ENCODE data around the gene FBLN1. TPM values are rescaled to one million over a fixed set of nuclear protein-coding genes. Genes with fewer than 3 reads are reported as not detected.
"Not testable (repeated sequence)": the region's sequence is repeated elsewhere in the genome, so short reads cannot be mapped to it uniquely, and the experiment has no call there.

FBLN1 gene
- total RNA-seq, 1 donor from 2014 or later, result 18.2 TPM

DNA sequence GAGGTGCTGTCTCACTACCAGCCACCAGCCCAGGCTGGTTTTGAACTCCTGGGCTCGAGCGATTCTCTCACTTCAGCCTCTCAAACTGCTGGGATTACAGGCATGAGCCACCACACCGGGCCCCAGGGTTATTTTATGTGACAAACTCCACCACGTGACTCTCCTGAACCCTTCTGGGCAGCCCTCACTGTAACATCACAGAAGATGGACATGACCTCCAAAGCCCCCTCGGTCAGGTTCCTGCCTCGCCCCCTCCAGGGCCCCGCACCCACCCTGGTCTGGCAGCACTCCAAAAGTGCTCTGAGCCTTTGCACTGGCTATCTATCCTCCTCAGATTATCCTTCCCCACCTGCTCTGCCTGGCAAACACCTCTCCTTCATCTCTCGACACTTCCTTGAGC lies 45.9 kb upstream of the FBLN1 start:
- Histone ChIP-seq H3K4me3 (ENCODE audit: low read depth, low read length) (no peak overlapping the region), H3K27me3 (ENCODE audit: control insufficient read depth, insufficient read depth, low read length) (no peaks in the 10 kb centered on the region), H3K36me3 (ENCODE audit: control insufficient read depth, insufficient read depth, low read length) (no peaks in the 10 kb centered on the region)
- no peak for DNase-seq (ENCODE audit: low read depth)
- FAIRE-seq, result no peak
- TF ChIP-seq, protein P1, sequence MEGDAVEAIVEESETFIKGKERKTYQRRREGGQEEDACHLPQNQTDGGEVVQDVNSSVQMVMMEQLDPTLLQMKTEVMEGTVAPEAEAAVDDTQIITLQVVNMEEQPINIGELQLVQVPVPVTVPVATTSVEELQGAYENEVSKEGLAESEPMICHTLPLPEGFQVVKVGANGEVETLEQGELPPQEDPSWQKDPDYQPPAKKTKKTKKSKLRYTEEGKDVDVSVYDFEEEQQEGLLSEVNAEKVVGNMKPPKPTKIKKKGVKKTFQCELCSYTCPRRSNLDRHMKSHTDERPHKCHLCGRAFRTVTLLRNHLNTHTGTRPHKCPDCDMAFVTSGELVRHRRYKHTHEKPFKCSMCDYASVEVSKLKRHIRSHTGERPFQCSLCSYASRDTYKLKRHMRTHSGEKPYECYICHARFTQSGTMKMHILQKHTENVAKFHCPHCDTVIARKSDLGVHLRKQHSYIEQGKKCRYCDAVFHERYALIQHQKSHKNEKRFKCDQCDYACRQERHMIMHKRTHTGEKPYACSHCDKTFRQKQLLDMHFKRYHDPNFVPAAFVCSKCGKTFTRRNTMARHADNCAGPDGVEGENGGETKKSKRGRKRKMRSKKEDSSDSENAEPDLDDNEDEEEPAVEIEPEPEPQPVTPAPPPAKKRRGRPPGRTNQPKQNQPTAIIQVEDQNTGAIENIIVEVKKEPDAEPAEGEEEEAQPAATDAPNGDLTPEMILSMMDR (IDR thresholded peaks at IDR 0.05; ENCODE audit: insufficient read depth, low read length, severe bottlenecking), result no peak

GRCh38 chr22:45458532-45458931 lies 44.2 kb upstream of the FBLN1 start:
- Histone ChIP-seq H3K4me3 (ENCODE audit: low read depth, low read length) (no peak overlapping the region), H3K27me3 (ENCODE audit: control insufficient read depth, insufficient read depth, low read length) (no peaks in the 10 kb centered on the region), H3K36me3 (ENCODE audit: control insufficient read depth, insufficient read depth, low read length) (no peaks in the 10 kb centered on the region)
- TF ChIP-seq, protein P1 (IDR thresholded peaks at IDR 0.05; ENCODE audit: insufficient read depth, low read length, severe bottlenecking), result no peak
- FAIRE-seq (no peak), DNase-seq (ENCODE audit: low read depth) (no peak)

DNA sequence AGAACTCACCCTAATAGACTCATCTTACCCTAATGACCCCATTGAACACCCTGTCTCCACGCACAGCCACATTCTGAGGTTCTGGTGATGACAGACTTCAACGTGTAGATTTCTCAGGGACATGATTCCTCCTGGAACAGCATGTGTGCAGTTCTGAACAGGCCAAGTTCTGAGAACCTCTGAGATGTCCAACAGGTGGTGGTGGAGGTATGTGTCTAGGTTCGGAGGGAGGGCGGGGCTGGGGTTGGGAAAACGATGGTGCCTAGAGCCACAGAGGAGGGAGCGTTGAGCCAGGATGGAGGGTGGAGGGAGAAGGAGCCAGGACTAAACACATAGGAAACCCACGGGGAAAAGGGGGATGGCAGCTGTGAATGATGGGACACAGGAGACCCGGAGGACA lies 43.4 kb upstream of the FBLN1 start:
- TF ChIP-seq, protein P1 (IDR thresholded peaks at IDR 0.05; ENCODE audit: insufficient read depth, low read length, severe bottlenecking), result no peak
- H3K4me3 ChIP-seq (ENCODE audit: low read depth, low read length), result no peak overlapping the region
- H3K36me3 ChIP-seq (ENCODE audit: control insufficient read depth, insufficient read depth, low read length), result no peaks in the 10 kb centered on the region
- DNase-seq (ENCODE audit: low read depth) (no peak), FAIRE-seq (no peak)
- no peaks in the 10 kb centered on the region for H3K27me3 ChIP-seq (ENCODE audit: control insufficient read depth, insufficient read depth, low read length)

GRCh38 chr22:45460288-45461109 lies 42.2 kb upstream of the FBLN1 start:
- Histone ChIP-seq H3K27me3 (ENCODE audit: control insufficient read depth, insufficient read depth, low read length) (no peaks in the 10 kb centered on the region), H3K36me3 (ENCODE audit: control insufficient read depth, insufficient read depth, low read length) (no peaks in the 10 kb centered on the region), H3K4me3 (ENCODE audit: low read depth, low read length) (no peak overlapping the region)
- FAIRE-seq (no peak), DNase-seq (ENCODE audit: low read depth) (no peak)
- TF ChIP-seq, protein P1 (IDR thresholded peaks at IDR 0.05; ENCODE audit: insufficient read depth, low read length, severe bottlenecking), result no peak

DNA sequence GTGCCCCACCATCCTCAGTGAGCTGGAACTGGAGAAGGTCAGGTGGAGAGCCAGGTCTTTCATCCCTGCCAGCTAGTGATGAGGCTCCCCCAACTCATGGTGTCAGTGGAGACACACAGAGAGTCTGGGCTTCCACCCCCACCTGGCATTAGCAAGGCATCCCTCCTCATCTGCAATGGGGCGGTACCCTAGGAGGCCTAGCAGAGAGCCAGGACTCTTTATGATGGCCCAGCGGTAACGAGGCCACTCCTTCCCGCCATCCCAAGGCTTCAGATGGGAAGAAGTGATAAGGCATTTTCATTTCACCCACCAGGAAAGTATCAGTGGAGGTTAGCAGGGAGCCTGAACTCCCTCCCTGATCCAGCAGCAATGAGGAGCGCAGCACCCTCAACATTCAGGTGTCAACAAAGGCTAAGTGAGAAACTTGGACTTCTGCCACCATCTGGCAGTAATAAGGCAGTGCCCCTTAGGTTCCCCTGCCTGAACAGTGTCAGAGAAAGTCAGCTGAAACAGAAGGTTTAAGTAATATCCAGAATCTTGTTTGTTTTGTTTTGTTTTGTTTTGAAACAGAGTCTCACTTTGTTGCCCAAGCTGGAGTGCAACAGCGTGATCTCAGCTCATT lies 40.5 kb upstream of the FBLN1 start:
- no peak overlapping the region for H3K4me3 ChIP-seq (ENCODE audit: low read depth, low read length)
- no peak for FAIRE-seq
- DNase-seq (ENCODE audit: low read depth), result no peak
- H3K36me3 ChIP-seq (ENCODE audit: control insufficient read depth, insufficient read depth, low read length), result no peaks in the 10 kb centered on the region
- H3K27me3 ChIP-seq (ENCODE audit: control insufficient read depth, insufficient read depth, low read length), result no peaks in the 10 kb centered on the region
- TF ChIP-seq, protein P1 (IDR thresholded peaks at IDR 0.05; ENCODE audit: insufficient read depth, low read length, severe bottlenecking), result no peak

DNA sequence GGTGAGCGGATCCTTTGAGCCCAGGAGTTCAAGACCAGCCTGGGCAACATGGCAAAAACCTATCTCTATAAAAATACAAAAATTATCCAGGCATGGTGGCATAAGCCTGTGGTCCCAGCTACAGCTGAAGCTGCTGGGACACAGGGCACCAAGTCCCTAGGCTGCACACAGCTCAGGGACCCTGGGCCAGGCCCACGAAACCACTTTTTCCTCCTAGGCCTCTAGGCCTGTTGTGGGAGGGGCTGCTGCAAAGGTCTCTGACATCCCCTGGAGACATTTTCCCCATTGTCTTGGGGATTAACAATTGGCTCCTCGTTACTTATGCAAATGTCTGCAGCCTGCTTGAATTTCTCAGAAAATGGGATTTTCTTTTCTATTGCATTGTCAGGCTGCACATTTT lies 39.0 kb upstream of the FBLN1 start:
- H3K36me3 ChIP-seq (ENCODE audit: control insufficient read depth, insufficient read depth, low read length); FAIRE-seq; DNase-seq (ENCODE audit: low read depth); H3K27me3 ChIP-seq (ENCODE audit: control insufficient read depth, insufficient read depth, low read length); H3K4me3 ChIP-seq (ENCODE audit: low read depth, low read length): not testable (repeated sequence)
